SK-N-SH (cell line): ENCODE data around the gene PIAS1. TPM values are rescaled to one million over a fixed set of nuclear protein-coding genes. Genes with fewer than 3 reads are reported as not detected.

ENCODE experiments used
- CTCF ChIA-PET: fragments of 300-600, 350-600 bp; formaldehyde crosslinking; extraction: SDS; loops from one replicate; lab custom pipeline; 2021; lab: Yijun Ruan, JAX
- POLR2A ChIA-PET: fragments of 350-600 bp; sonication (Branson Sonifier 250); formaldehyde crosslinking; extraction: SDS; loops from one replicate; lab custom pipeline; 2020; ENCODE audit warnings: antibody characterized with exemption, inconsistent platforms; lab: Yijun Ruan, JAX
- DNase-seq: peaks from one replicate; pipeline ENCODE4 v3.0.0; 2012
- H2AFZ ChIP-seq: fragments of 200-600 bp; sonication (generic); 2 replicates; pipeline ENCODE4 v1.8.1; 2016; ENCODE audit warnings: antibody characterized with exemption, mild to moderate bottlenecking, low read depth
- H3F3A ChIP-seq: fragments of 200-600 bp; sonication (generic); replicated peaks from 2 replicates; pipeline ENCODE3; 2016; ENCODE audit warnings: antibody characterized with exemption, mild to moderate bottlenecking; ENCODE audit not compliant: insufficient read depth
- H3K27ac ChIP-seq, 2 experiments: fragments of 200-500 bp in 1 of 2; fragments of 200-600 bp in 1 of 2; sonication (Bioruptor generic) in 1 of 2; sonication (generic), shearing (Covaris generic) in 1 of 2; 2 replicates each; pipeline versions ENCODE4 v1.5.1 to v1.6.1; 2014 to 2016; ENCODE audit warnings: low read depth in 2 of 2, inconsistent platforms in 1 of 2, low read length in 1 of 2, mild to moderate bottlenecking in 1 of 2, mixed read lengths in 1 of 2
- H3K27me3 ChIP-seq: fragments of 200-600 bp; sonication (generic), shearing (Covaris generic); 2 replicates; pipeline ENCODE4 v1.6.1; 2016; ENCODE audit warnings: mixed run types; ENCODE audit not compliant: insufficient read depth
- H3K36me3 ChIP-seq, 2 experiments: fragments of 200-500 bp in 1 of 2; fragments of 200-600 bp in 1 of 2; sonication (Bioruptor generic) in 1 of 2; sonication (generic) in 1 of 2; replicated peaks in 1 of 2; 2 replicates each; pipeline versions ENCODE3 to v1.5.1; 2014 to 2016; ENCODE audit warnings: low read length in 1 of 2, mild to moderate bottlenecking in 1 of 2; ENCODE audit not compliant: insufficient read depth in 2 of 2, control insufficient read depth in 1 of 2
- H3K4me1 ChIP-seq, 2 experiments: fragments of 200-500 bp in 1 of 2; fragments of 200-600 bp in 1 of 2; sonication (Bioruptor generic) in 1 of 2; sonication (generic), shearing (Covaris generic) in 1 of 2; 2 replicates each; pipeline versions ENCODE4 v1.5.1 to v1.6.1; 2014 to 2016; ENCODE audit warnings: low read depth in 1 of 2, low read length in 1 of 2, mixed run types in 1 of 2; ENCODE audit not compliant: insufficient read depth in 2 of 2, control insufficient read depth in 1 of 2
- H3K4me2 ChIP-seq: fragments of 200-600 bp; sonication (generic), shearing (Covaris generic); 2 replicates; pipeline ENCODE4 v1.6.1; 2017; ENCODE audit warnings: mixed run types
- H3K4me3 ChIP-seq, 2 experiments: fragments of 200-500 bp in 1 of 2; fragments of 200-600 bp in 1 of 2; sonication (Bioruptor generic) in 1 of 2; sonication (generic), shearing (Covaris generic) in 1 of 2; 2 replicates each; pipeline versions ENCODE4 v1.5.1 to v1.8.1; 2014 to 2016; ENCODE audit warnings: low read depth in 2 of 2, inconsistent platforms in 1 of 2, low read length in 1 of 2, mild to moderate bottlenecking in 1 of 2, mixed read lengths in 1 of 2, moderate library complexity in 1 of 2
- H3K79me2 ChIP-seq: fragments of 200-600 bp; sonication (generic); 2 replicates; pipeline ENCODE4 v1.8.1; 2017; ENCODE audit warnings: mild to moderate bottlenecking; ENCODE audit not compliant: insufficient read depth
- H3K9ac ChIP-seq: fragments of 200-600 bp; sonication (generic); 2 replicates; pipeline ENCODE4 v1.6.1; 2017; ENCODE audit warnings: mixed run types
- H3K9me2 ChIP-seq: fragments of 200-600 bp; sonication (generic); 2 replicates; pipeline ENCODE4 v1.6.1; 2017; ENCODE audit warnings: mixed run types
- H3K9me3 ChIP-seq: fragments of 200-600 bp; sonication (generic); 2 replicates; pipeline ENCODE4 v1.6.1; 2017; ENCODE audit warnings: mixed run types, mild to moderate bottlenecking, moderate library complexity
- H4K20me1 ChIP-seq: fragments of 200-600 bp; sonication (generic); 2 replicates; pipeline ENCODE4 v1.6.1; 2017; ENCODE audit warnings: mild to moderate bottlenecking, mixed run types; ENCODE audit not compliant: insufficient read depth
- EP300 ChIP-seq, 2 experiments: IDR thresholded peaks; 2 replicates each; pipeline versions ENCODE4 v1.4.0 to v1.6.1; 2012; ENCODE audit warnings: borderline replicate concordance in 1 of 2, low read depth in 1 of 2, low read length in 1 of 2
- FOXJ3 ChIP-seq: sonication (generic); formaldehyde crosslinking; IDR thresholded peaks from 2 replicates; pipeline ENCODE4 v1.5.1; 2020; ENCODE audit warnings: mild to moderate bottlenecking, missing genetic modification reagents
- FOXM1 ChIP-seq: IDR thresholded peaks from 2 replicates; pipeline ENCODE4 v1.4.0; 2012; ENCODE audit warnings: low read depth, mild to moderate bottlenecking
- GABPA ChIP-seq: IDR thresholded peaks from 2 replicates; pipeline ENCODE4 v1.4.0; 2012; ENCODE audit warnings: low read depth, mild to moderate bottlenecking
- IRF3 ChIP-seq: fragments of 150-350 bp; IDR thresholded peaks from 2 replicates; pipeline ENCODE4 v1.6.1; 2016; ENCODE audit warnings: mild to moderate bottlenecking, low read depth, low read length
- NRF1 ChIP-seq: IDR thresholded peaks from 2 replicates; pipeline ENCODE4 v1.6.1; 2012; ENCODE audit warnings: low read depth, mild to moderate bottlenecking, low read length
- PBX3 ChIP-seq: IDR thresholded peaks from 2 replicates; pipeline ENCODE4; 2012
- POLR2AphosphoS5 ChIP-seq: IDR thresholded peaks from 2 replicates; pipeline ENCODE4 v1.6.1; 2012; ENCODE audit warnings: low read depth, low read length
- RAD21 ChIP-seq: IDR thresholded peaks from 2 replicates; pipeline ENCODE4 v1.6.1; 2012; ENCODE audit warnings: mild to moderate bottlenecking, low read length
- RCOR1 ChIP-seq: fragments of 150-350 bp; IDR thresholded peaks from 2 replicates; pipeline ENCODE4 v1.6.1; 2017; ENCODE audit warnings: antibody characterized with exemption, low read length
- RFX5 ChIP-seq: IDR thresholded peaks from 2 replicates; pipeline ENCODE4 v1.6.1; 2012; ENCODE audit warnings: mild to moderate bottlenecking, improper control_type of control experiment, low read length
- RXRA ChIP-seq: IDR thresholded peaks from 2 replicates; pipeline ENCODE4 v1.4.0; 2012; ENCODE audit warnings: low read depth, mild to moderate bottlenecking, borderline replicate concordance
- SMC3 ChIP-seq: IDR thresholded peaks from 2 replicates; pipeline ENCODE4 v1.6.1; 2012; ENCODE audit warnings: low read depth, low read length, improper control_type of control experiment
- TAF1 ChIP-seq: IDR thresholded peaks from 2 replicates; pipeline ENCODE4 v1.6.1; 2012; ENCODE audit warnings: low read depth, mild to moderate bottlenecking, low read length, moderate library complexity, borderline replicate concordance
- TCF12 ChIP-seq: IDR thresholded peaks from 2 replicates; pipeline ENCODE4 v1.4.0; 2012
- USF1 ChIP-seq: IDR thresholded peaks from 2 replicates; pipeline ENCODE4 v1.4.0; 2012; ENCODE audit warnings: low read depth, borderline replicate concordance
- USF2 ChIP-seq: fragments of 150-350 bp; IDR thresholded peaks from 2 replicates; pipeline ENCODE4 v1.6.1; 2017; ENCODE audit warnings: antibody characterized with exemption, low read length, low read depth, borderline replicate concordance
- YY1 ChIP-seq: IDR thresholded peaks from 2 replicates; pipeline ENCODE4 v1.4.0; 2012; ENCODE audit warnings: low read depth, mild to moderate bottlenecking
- ZBTB33 ChIP-seq: IDR thresholded peaks from 2 replicates; pipeline ENCODE4 v1.4.0; 2012; ENCODE audit warnings: low read depth, borderline replicate concordance
- WGBS: methylation state at CpG from one replicate; pipeline ENCODE4 v1.1.6; 2017; ENCODE audit warnings: low lambda C conversion rate; 5-methylcytosine and 5-hydroxymethylcytosine counted together
- polyA plus RNA-seq, 3 experiments: library from polyadenylated mRNA; depleted of rRNA; stranded (reverse); fragments of >200 nt; gene quantifications; 2 replicates each; pipeline ENCODE4 v1.2.3, GENCODE V29; 2012

The PIAS1 gene
- polyA plus RNA-seq, 1 of the 3 experiments (the other 2 are of a cell fraction): 9.0 TPM

GRCh38 chr15:68061602-68062001 is 7.5 kb downstream of the PIAS1 start:
- no peaks in the 10 kb centered on the region for H3K9me3 ChIP-seq
- no peak for DNase-seq
- H3F3A ChIP-seq: no peaks in the 10 kb centered on the region
- ChIA-PET POLR2A (no interaction called here), CTCF (no interaction called here)
- peaks cover 73% of the 10 kb centered on the region for H4K20me1 ChIP-seq
- H3K4me1 ChIP-seq: peaks cover 0 to 2% of the 10 kb centered on the region in 2 experiments; a peak in 2 of 4 replicates
- no peak overlapping the region for H3K4me3 ChIP-seq
- H3K36me3 ChIP-seq: no peaks in the 10 kb centered on the region
- H3K27me3 ChIP-seq: no peaks in the 10 kb centered on the region
- 89% methylated on average over 5 of the region's 5 CpGs for WGBS
- H3K9ac ChIP-seq: no peak overlapping the region
- no peak overlapping the region for H2AFZ ChIP-seq
- TF ChIP-seq TAF1: no peak
- TF ChIP-seq GABPA: no peak
- TF ChIP-seq RXRA: no peak
- no peak for TF ChIP-seq PBX3
- TF ChIP-seq FOXJ3 (CRISPR knock-in tag): no peak
- no peak for TF ChIP-seq EP300 (IDR thresholded peaks at IDR 0.05; ENCODE audit: borderline replicate concordance in 1 of 2, low read depth in 1 of 2, low read length in 1 of 2)
- TF ChIP-seq SMC3: no peak
- no peak for TF ChIP-seq POLR2AphosphoS5
- no peak for TF ChIP-seq USF2
- TF ChIP-seq ZBTB33: no peak
- no peak for TF ChIP-seq YY1
- TF ChIP-seq RFX5: no peak
- no peak for TF ChIP-seq NRF1
- TF ChIP-seq RAD21: no peak
- no peak for TF ChIP-seq IRF3
- no peak for TF ChIP-seq TCF12
- TF ChIP-seq USF1: no peak
- no peak for TF ChIP-seq FOXM1
- no peak for TF ChIP-seq RCOR1
- no peaks in the 10 kb centered on the region for H3K9me2 ChIP-seq
- no peak overlapping the region for H3K27ac ChIP-seq
- no peak overlapping the region for H3K4me2 ChIP-seq
- H3K79me2 ChIP-seq: peaks cover 100% of the 10 kb centered on the region
